Measurements from ENCODE around the gene PLCD3. TPM values are rescaled to one million over a fixed set of nuclear protein-coding genes. Genes with fewer than 3 reads are reported as not detected.

PLCD3 gene
- total RNA-seq, 1 experiment from 2014 or later, result 35.1 TPM

- Histone ChIP-seq H3F3A (ENCODE audit: low read length, unreplicated experiment) (peaks cover 2% of the 10 kb centered on the region), H3K9me3 (ENCODE audit: low read length) (no peaks in the 10 kb centered on the region), H3K27me3 (ENCODE audit: low read length) (no peaks in the 10 kb centered on the region), H3K9me2 (replicated peaks; ENCODE audit: low read length) (no peaks in the 10 kb centered on the region), H3K4me2 (ENCODE audit: low read length) (no peak overlapping the region), H2AFZ (ENCODE audit: low read length) (no peak overlapping the region), H3K4me1 (ENCODE audit: insufficient read depth, low read length) (no peaks in the 10 kb centered on the region), H3K27ac (ENCODE audit: low read length) (no peak overlapping the region), H3K79me2 (ENCODE audit: low read length) (no peaks in the 10 kb centered on the region), H3K9ac (ENCODE audit: low read length) (no peak overlapping the region), H4K20me1 (ENCODE audit: low read length) (no peaks in the 10 kb centered on the region), H3K36me3 (ENCODE audit: low read depth, low read length) (peaks cover 80% of the 10 kb centered on the region), H3K4me3 (ENCODE audit: low read length) (no peak overlapping the region)
- intact Hi-C loops (cut with micrococcal nuclease), result no loop called here
- POLR2A ChIA-PET (ENCODE audit: unreplicated experiment), result no interaction called here
- no TSS peak for BruUV-seq (replicated peaks)
- no peak for ATAC-seq
- DNase-seq, result no peak
- CTCF ChIA-PET, result no interaction called here
- TF ChIP-seq EZH2phosphoT487 (IDR thresholded peaks at IDR 0.05; ENCODE audit: borderline replicate concordance, low read length) (no peak), EZH2 (IDR thresholded peaks at IDR 0.05; ENCODE audit: low read length, unreplicated experiment) (no peak), CTCF (conservative IDR thresholded peaks at IDR 0.05; ENCODE audit: low read depth, low read length) (no peak)
These were observed 30.8 kb downstream of the PLCD3 start for GRCh38 chr17:45101546-45101882.

GRCh38 chr17:45098869-45099616 is 33.3 kb downstream of the PLCD3 start:
- Histone ChIP-seq H3K27ac (ENCODE audit: low read length) (no peak overlapping the region), H2AFZ (ENCODE audit: low read length) (no peak overlapping the region), H3K36me3 (ENCODE audit: low read depth, low read length) (peaks cover 72% of the 10 kb centered on the region), H3K4me2 (ENCODE audit: low read length) (no peak overlapping the region), H3K4me3 (ENCODE audit: low read length) (no peak overlapping the region), H4K20me1 (ENCODE audit: low read length) (no peaks in the 10 kb centered on the region), H3F3A (ENCODE audit: low read length, unreplicated experiment) (no peaks in the 10 kb centered on the region), H3K4me1 (ENCODE audit: insufficient read depth, low read length) (no peaks in the 10 kb centered on the region), H3K79me2 (ENCODE audit: low read length) (0 out of 2 replicates have a peak, but pooled peaks cover 1% of the 10 kb centered on the region), H3K9me2 (replicated peaks; ENCODE audit: low read length) (no peaks in the 10 kb centered on the region), H3K9me3 (ENCODE audit: low read length) (no peaks in the 10 kb centered on the region), H3K27me3 (ENCODE audit: low read length) (no peaks in the 10 kb centered on the region), H3K9ac (ENCODE audit: low read length) (no peak overlapping the region)
- CTCF ChIA-PET, result interaction anchor here (0.6 to 1.5 kb wide), 4 partner anchors 36 to 179 kb away, joined by 3 to 9 read pairs (median 4); partner anchors contain the start of gene ACBD4
- BruUV-seq (replicated peaks), result no TSS peak
- TF ChIP-seq CTCF (conservative IDR thresholded peaks at IDR 0.05; ENCODE audit: low read depth, low read length), result peak; percentile 98
- no peak for TF ChIP-seq EZH2phosphoT487 (IDR thresholded peaks at IDR 0.05; ENCODE audit: borderline replicate concordance, low read length)
- no peak for TF ChIP-seq EZH2 (IDR thresholded peaks at IDR 0.05; ENCODE audit: low read length, unreplicated experiment)
- intact Hi-C loops (cut with micrococcal nuclease), result no loop called here
- ATAC-seq, result peak; percentile 98
- POLR2A ChIA-PET (ENCODE audit: unreplicated experiment), result interaction anchor here (1.0 kb wide), 1 partner anchor 38 kb away, joined by 3 read pairs; no protein-coding TSS in a partner anchor
- peak; percentile 92 for DNase-seq

Data from PC-3 (cell line).